ENCODE results near the gene BET1L. TPM values are rescaled to one million over a fixed set of nuclear protein-coding genes. Genes with fewer than 3 reads are reported as not detected.

BET1L gene
- polyA plus RNA-seq, 1 of the 3 experiments (the other 2 are of a cell fraction), result 56.9 TPM

DNA sequence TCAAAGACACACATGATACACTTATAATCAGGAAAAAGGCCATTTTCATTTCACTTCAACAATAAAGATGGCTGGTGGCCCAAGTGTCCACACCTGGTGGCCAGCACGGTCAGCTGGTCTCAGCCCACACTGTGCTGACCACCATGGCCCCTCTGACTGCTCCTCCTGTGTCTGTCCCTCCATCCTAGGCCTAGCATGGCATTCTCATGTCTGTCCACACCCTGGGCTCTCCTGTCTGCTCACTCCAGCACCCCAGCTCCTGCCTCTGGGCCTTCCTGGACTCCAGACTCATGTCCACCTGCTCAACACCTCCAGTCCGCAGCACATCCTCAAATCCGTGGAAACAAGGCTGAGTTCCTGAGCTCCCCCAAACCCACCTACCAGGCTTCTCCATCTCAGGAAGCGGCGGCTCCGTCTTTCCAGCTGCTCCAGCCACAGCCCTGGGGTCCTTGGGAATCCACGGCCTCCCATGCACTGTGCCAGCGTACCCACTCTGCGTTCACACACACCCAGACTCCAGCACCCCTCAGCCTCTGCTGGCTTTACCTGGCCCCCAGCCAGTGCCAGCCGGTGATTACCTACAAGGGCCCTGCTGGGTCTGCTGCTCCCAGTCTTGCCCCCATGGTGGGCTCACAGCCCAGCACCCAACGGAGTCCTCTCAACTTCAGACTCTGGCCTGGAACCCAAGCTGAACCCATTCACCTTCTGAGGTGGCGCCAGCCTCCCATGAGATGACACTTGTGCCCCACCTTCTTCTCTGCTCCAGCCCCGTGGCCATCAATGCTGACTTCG lies 15.0 kb upstream of the BET1L start:
- TF ChIP-seq JUND (IDR thresholded peaks at IDR 0.05), result no peak
- no peak for TF ChIP-seq RCOR1 (IDR thresholded peaks at IDR 0.05; ENCODE audit: low read length)
- no peak for TF ChIP-seq FOXJ3 (CRISPR knock-in tag; IDR thresholded peaks at IDR 0.05)
- TF ChIP-seq REST (IDR thresholded peaks at IDR 0.05; ENCODE audit: low read depth, low read length), result no peak
- TF ChIP-seq SIN3A (IDR thresholded peaks at IDR 0.05; ENCODE audit: borderline replicate concordance, low read depth, low read length), result no peak
- no peak for TF ChIP-seq FOSL2 (IDR thresholded peaks at IDR 0.05; ENCODE audit: borderline replicate concordance, low read depth)
- no peak for TF ChIP-seq MXI1 (IDR thresholded peaks at IDR 0.05; ENCODE audit: low read depth, low read length)
- TF ChIP-seq USF1 (IDR thresholded peaks at IDR 0.05; ENCODE audit: borderline replicate concordance, low read depth), result no peak
- TF ChIP-seq, protein P1, sequence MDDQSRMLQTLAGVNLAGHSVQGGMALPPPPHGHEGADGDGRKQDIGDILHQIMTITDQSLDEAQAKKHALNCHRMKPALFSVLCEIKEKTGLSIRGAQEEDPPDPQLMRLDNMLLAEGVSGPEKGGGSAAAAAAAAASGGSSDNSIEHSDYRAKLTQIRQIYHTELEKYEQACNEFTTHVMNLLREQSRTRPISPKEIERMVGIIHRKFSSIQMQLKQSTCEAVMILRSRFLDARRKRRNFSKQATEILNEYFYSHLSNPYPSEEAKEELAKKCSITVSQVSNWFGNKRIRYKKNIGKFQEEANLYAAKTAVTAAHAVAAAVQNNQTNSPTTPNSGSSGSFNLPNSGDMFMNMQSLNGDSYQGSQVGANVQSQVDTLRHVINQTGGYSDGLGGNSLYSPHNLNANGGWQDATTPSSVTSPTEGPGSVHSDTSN (IDR thresholded peaks at IDR 0.05), result no peak
- no peak for TF ChIP-seq MEF2A (IDR thresholded peaks at IDR 0.05; ENCODE audit: borderline replicate concordance, low read depth)
- no peak for TF ChIP-seq NRF1 (IDR thresholded peaks at IDR 0.05; ENCODE audit: low read depth, low read length)
- TF ChIP-seq FOXM1 (IDR thresholded peaks at IDR 0.05; ENCODE audit: low read depth), result no peak
- no peak for TF ChIP-seq ELF1 (IDR thresholded peaks at IDR 0.05)
- no peak for TF ChIP-seq YY1 (IDR thresholded peaks at IDR 0.05; ENCODE audit: low read depth)
- no peak for TF ChIP-seq RAD21 (IDR thresholded peaks at IDR 0.05; ENCODE audit: low read length)
- CTCF ChIA-PET, result interaction anchor here (1.0 kb wide), 1 partner anchor 23 kb away, joined by 3 read pairs; no protein-coding TSS in a partner anchor
- H3K36me3 ChIP-seq (replicated peaks in 1 of 2; ENCODE audit: control insufficient read depth in 1 of 2, insufficient read depth in 2 of 2, low read length in 1 of 2), result peaks cover 0 to 8% of the 10 kb centered on the region in 2 experiments

More for the DNA sequence above, 15.0 kb upstream of the BET1L start:
- H3K4me2 ChIP-seq, result no peak overlapping the region
- no peak overlapping the region for H3K27ac ChIP-seq (ENCODE audit: low read depth in 2 of 2, low read length in 1 of 2)
- H3K4me3 ChIP-seq (ENCODE audit: low read depth in 2 of 2, low read length in 1 of 2), result no peak overlapping the region
- H3K9ac ChIP-seq, result no peak overlapping the region
- no peaks in the 10 kb centered on the region for H3K27me3 ChIP-seq (ENCODE audit: insufficient read depth)
- H4K20me1 ChIP-seq (ENCODE audit: insufficient read depth), result no peaks in the 10 kb centered on the region; the same call in 1 of the 2 replicates
- POLR2A ChIA-PET, result no interaction called here
- no peaks in the 10 kb centered on the region for H3K9me2 ChIP-seq
- no peaks in the 10 kb centered on the region for H3K4me1 ChIP-seq (ENCODE audit: control insufficient read depth in 1 of 2, insufficient read depth in 2 of 2, low read depth in 1 of 2, low read length in 1 of 2)
- no peaks in the 10 kb centered on the region for H3K9me3 ChIP-seq
- WGBS (ENCODE audit: low lambda C conversion rate), result 92% methylated on average over 11 of the region's 14 CpGs
- H3K79me2 ChIP-seq (ENCODE audit: insufficient read depth), result peaks cover 5% of the 10 kb centered on the region
- DNase-seq, result no peak
- no peak overlapping the region for H2AFZ ChIP-seq (ENCODE audit: low read depth)
- H3F3A ChIP-seq (replicated peaks; ENCODE audit: insufficient read depth), result no peaks in the 10 kb centered on the region
